ENCODE results near the gene ZRANB3. TPM values are rescaled to one million over a fixed set of nuclear protein-coding genes. Genes with fewer than 3 reads are reported as not detected.

ZRANB3 gene
- total RNA-seq, 1 donor from 2014 or later, result 18.6 TPM

GRCh38 chr2:135225781-135226180, 305.2 kb downstream of the ZRANB3 start:
- no peaks in the 10 kb centered on the region for H3K27me3 Mint-ChIP-seq
- H3K27ac Mint-ChIP-seq, result no peak overlapping the region
- no peaks in the 10 kb centered on the region for H3K4me1 Mint-ChIP-seq (ENCODE audit: low read depth)
- TF ChIP-seq, protein P1, sequence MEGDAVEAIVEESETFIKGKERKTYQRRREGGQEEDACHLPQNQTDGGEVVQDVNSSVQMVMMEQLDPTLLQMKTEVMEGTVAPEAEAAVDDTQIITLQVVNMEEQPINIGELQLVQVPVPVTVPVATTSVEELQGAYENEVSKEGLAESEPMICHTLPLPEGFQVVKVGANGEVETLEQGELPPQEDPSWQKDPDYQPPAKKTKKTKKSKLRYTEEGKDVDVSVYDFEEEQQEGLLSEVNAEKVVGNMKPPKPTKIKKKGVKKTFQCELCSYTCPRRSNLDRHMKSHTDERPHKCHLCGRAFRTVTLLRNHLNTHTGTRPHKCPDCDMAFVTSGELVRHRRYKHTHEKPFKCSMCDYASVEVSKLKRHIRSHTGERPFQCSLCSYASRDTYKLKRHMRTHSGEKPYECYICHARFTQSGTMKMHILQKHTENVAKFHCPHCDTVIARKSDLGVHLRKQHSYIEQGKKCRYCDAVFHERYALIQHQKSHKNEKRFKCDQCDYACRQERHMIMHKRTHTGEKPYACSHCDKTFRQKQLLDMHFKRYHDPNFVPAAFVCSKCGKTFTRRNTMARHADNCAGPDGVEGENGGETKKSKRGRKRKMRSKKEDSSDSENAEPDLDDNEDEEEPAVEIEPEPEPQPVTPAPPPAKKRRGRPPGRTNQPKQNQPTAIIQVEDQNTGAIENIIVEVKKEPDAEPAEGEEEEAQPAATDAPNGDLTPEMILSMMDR (IDR thresholded peaks at IDR 0.05; ENCODE audit: unreplicated experiment), result no peak
- no peak for DNase-seq (ENCODE audit: low spot score, unreplicated experiment)
- no peak overlapping the region for H3K4me3 Mint-ChIP-seq (ENCODE audit: low read depth)
- H3K9me3 Mint-ChIP-seq (ENCODE audit: low read depth), result peaks cover 5% of the 10 kb centered on the region
- H3K36me3 Mint-ChIP-seq (ENCODE audit: insufficient read depth), result peaks cover 11% of the 10 kb centered on the region

- H3K27ac Mint-ChIP-seq, result no peak overlapping the region
- TF ChIP-seq, protein P1 (IDR thresholded peaks at IDR 0.05; ENCODE audit: unreplicated experiment), result no peak
- H3K27me3 Mint-ChIP-seq, result no peaks in the 10 kb centered on the region
- H3K36me3 Mint-ChIP-seq (ENCODE audit: insufficient read depth), result peaks cover 7% of the 10 kb centered on the region
- H3K9me3 Mint-ChIP-seq (ENCODE audit: low read depth), result no peaks in the 10 kb centered on the region
- no peak overlapping the region for H3K4me3 Mint-ChIP-seq (ENCODE audit: low read depth)
- DNase-seq (ENCODE audit: low spot score, unreplicated experiment), result no peak
- H3K4me1 Mint-ChIP-seq (ENCODE audit: low read depth), result no peaks in the 10 kb centered on the region
These were observed 311.8 kb downstream of the ZRANB3 start for GRCh38 chr2:135219226-135219625.

- Mint-ChIP-seq H3K36me3 (ENCODE audit: insufficient read depth) (peaks cover 7% of the 10 kb centered on the region), H3K4me3 (ENCODE audit: low read depth) (no peak overlapping the region), H3K9me3 (ENCODE audit: low read depth) (no peaks in the 10 kb centered on the region), H3K27me3 (no peaks in the 10 kb centered on the region), H3K4me1 (ENCODE audit: low read depth) (no peaks in the 10 kb centered on the region), H3K27ac (no peak overlapping the region)
- TF ChIP-seq, protein P1 (IDR thresholded peaks at IDR 0.05; ENCODE audit: unreplicated experiment), result no peak
- no peak for DNase-seq (ENCODE audit: low spot score, unreplicated experiment)
These were observed 312.6 kb downstream of the ZRANB3 start for GRCh38 chr2:135218426-135218825.

DNA sequence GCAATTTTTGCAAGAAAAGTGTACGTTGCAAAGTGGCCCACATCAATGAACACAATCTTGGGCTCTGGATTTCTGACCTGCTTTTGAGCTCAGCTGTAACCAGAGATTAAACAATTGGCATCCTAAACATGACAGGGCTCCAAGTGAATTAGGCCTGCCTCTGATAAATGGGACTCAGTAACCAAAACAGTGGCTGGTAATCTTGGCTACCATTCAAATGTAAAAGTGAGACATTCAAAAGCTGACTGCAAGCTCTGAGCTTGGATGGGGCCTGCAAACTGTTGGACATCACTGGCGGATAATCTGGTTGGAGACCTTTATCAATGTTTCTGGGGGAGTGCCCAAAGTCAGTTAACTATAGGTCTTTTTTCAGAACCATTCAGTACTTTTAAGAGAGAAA, 318.3 kb downstream of the ZRANB3 start:
- Mint-ChIP-seq H3K27ac (no peak overlapping the region), H3K4me3 (ENCODE audit: low read depth) (no peak overlapping the region), H3K36me3 (ENCODE audit: insufficient read depth) (peaks cover 3% of the 10 kb centered on the region), H3K9me3 (ENCODE audit: low read depth) (no peaks in the 10 kb centered on the region), H3K4me1 (ENCODE audit: low read depth) (no peaks in the 10 kb centered on the region), H3K27me3 (no peaks in the 10 kb centered on the region)
- no peak for DNase-seq (ENCODE audit: low spot score, unreplicated experiment)
- TF ChIP-seq, protein P1 (IDR thresholded peaks at IDR 0.05; ENCODE audit: unreplicated experiment), result no peak

- H3K9me3 Mint-ChIP-seq (ENCODE audit: low read depth), result no peaks in the 10 kb centered on the region
- no peak overlapping the region for H3K4me3 Mint-ChIP-seq (ENCODE audit: low read depth)
- TF ChIP-seq, protein P1 (IDR thresholded peaks at IDR 0.05; ENCODE audit: unreplicated experiment), result no peak
- no peaks in the 10 kb centered on the region for H3K27me3 Mint-ChIP-seq
- no peaks in the 10 kb centered on the region for H3K36me3 Mint-ChIP-seq (ENCODE audit: insufficient read depth)
- DNase-seq (ENCODE audit: low spot score, unreplicated experiment), result no peak
- H3K4me1 Mint-ChIP-seq (ENCODE audit: low read depth), result peaks cover 6% of the 10 kb centered on the region
- H3K27ac Mint-ChIP-seq, result no peak overlapping the region
These were observed 323.0 kb downstream of the ZRANB3 start for GRCh38 chr2:135208016-135208415.
